Stimulated activated CD8-positive, alpha-beta memory T cell treated with anti-CD3 and anti-CD28 coated beads, Interleukin-15, amount 100 ng/mL, for 48 hours (primary cell): ENCODE data around the gene SLX4.

ENCODE experiments used
- DNase-seq, 2 donors: peaks; one replicate each; pipeline ENCODE4 v3.0.0-alpha.2; 2020; ENCODE audit warnings: low read depth in 2 of 2

The SLX4 gene

DNA sequence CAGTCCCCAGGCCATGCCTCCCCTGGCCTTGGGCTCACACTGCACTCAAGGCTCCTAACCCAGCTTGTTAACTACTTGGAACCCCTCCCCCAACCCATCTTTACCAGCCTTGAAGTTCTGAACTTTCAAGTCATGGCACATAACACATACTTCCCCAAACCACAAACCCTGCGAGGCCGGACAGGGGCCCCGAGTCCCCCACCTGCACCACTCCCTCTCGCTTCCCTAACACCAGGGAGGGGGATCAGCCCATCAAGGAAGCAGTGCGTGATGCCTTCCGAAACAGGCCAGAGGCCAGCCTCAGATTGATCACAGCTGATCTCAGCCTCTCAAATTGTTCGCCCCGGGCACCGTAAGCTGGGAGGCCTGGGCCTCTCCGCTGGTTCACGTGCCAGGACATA lies 31.2 kb downstream of the SLX4 start:
- no peak for DNase-seq

DNA sequence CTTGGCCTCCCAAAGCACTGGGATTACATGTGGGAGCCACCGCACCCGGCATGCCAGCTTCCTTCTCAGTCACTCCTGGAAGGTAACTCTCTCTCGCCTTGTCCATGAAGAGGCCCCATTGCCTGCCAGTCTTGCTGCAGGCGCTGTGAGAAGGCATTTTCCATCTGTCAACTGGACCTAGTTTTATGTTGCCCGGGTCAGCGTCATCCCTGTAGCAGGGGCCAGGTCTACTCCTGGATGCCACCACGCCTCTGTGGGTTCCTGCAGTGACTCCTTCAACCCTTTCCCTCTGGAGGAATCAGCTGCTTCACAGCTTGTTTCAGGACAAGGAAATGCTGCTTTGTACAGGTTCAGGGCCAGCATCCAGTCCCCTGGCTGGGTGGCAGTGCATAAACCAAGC lies 31.6 kb downstream of the SLX4 start:
- DNase-seq, result no peak

DNA sequence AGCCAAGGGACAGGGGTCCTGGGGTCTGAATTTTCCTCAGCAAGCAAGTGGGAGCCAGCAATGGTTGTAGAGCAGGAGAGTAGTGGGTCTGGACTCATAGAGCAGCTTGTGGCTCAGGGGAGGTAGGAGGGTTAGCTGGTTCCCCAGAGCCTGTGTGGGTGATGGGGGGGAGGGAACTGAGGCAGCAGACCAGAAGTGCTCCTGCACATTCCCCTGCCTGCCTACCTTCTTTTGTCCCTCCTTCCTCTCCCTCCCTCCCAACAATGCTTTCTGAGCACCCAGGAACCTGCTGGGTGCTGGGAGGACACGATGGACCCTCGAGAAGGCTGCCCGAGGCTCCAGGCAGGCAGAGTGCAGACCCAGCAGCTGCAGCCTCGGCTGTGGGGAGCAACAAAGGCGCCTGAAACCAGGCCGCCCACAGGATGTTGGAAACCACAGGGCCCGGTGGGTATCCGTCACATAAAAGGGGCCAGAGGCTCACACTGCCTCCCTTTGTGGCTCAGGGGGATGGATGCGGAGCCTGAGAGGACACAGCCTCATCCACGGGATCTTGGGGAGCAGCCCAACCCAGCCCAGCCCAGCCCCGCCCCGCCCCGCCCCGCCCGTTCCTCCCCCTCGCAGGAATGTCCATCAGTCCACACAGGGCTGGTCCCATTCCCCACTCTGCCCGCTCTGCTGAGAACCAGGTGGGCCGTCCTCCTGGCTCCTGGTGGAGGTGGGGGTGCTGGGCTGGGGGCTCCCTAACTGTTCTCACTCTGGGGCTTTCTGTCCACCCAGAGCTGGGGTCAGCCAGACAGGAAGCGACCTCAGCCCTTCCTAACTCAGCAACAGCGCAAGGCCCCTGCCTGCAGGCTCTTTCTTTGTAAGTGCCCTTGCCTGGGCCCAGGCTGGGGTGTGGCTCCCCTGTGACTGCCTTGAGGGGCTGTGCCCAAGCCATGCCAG lies 32.5 kb downstream of the SLX4 start:
- peak; percentile 70 to 74 for DNase-seq

DNA sequence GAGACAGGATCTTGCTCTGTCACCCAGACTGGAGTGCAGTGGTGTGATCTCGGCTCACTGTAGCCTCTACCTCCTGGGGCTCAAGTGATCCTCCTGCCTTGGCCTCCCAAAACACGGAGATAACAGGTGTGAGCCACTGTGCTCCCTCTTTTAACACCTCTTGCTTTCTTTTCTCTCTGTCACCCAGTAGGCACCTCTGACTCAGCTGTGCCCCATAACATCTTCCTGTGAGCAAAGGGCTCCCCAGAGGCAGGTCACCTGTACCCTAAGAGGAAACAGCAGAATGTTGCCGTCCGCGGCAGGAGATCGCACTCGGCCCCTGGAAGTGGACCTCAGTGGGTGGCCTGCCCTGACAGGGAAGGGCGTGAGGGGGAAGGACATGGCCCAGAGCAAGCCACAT lies 33.3 kb downstream of the SLX4 start:
- peak in 1 of 2 donors; percentile 34 for DNase-seq

DNA sequence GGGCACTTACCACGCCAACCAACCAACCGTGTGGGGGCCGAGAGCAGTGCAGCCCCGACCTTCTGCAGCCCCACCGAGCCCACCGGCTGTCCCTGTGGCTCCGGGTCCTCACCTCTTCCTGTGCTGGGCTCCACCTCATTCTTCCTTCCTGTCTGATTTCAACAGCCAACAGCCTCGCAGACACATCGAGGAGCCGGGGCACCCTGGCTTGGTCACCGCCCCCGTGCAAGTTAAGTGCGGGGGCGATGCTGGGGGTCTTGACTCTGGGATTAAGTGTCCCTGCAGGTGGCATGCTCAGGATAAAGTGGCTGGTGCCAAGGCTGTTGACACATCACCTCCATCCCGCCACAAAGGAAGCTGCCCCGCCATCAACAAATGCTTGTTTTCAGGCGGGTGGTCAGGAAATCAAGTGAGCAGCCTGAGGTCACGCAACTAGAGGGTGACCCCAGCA lies 34.1 kb downstream of the SLX4 start, which contains the start of gene NLRC3:
Gene NLRC3, minus strand, starts transcription at position 102 of the 451 bp plus-strand sequence. CDS start 12,367 bp downstream, outside the sequence.
- DNase-seq, result no peak

DNA sequence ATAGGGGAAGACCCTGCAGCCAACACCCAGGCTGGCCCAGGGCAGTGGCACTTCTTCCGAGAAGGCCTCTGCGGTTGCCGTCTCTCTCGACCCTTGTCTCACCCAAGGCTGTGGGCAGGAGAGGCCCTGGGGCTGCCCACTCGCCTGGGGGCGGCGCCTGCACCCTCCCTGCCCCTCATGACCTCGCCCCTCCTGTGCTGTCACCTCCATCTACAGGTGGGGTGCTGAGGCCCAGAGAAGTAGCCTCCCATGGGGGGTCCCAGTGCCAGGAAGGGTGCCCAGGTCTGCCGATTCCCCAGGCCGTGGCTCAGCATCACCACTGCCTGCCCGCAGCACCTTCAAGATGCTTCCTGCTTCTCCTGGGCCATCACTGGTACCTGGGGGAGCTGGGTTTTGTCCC lies 35.2 kb downstream of the SLX4 start:
- DNase-seq, result no peak

DNA sequence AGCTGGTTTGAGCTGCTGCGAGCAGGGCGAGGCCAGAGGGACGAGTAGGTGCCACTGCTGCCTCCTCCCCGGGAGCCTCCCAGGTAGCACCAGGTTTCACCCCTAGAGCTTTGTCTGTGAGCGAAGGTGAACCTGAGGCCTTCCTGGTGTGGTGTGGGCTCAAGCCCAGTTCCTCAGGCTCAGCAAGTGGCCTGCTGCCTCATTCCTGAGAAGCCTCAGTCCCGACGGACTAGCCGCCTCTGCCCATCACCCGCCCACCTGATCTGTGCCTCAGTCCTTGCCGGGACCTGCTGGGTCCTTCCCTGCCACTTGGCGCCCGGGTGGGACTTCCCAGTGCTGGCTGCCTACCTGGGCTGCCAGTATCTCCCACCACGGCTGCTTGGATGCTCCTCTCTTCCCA lies 35.9 kb downstream of the SLX4 start:
- no peak for DNase-seq

DNA sequence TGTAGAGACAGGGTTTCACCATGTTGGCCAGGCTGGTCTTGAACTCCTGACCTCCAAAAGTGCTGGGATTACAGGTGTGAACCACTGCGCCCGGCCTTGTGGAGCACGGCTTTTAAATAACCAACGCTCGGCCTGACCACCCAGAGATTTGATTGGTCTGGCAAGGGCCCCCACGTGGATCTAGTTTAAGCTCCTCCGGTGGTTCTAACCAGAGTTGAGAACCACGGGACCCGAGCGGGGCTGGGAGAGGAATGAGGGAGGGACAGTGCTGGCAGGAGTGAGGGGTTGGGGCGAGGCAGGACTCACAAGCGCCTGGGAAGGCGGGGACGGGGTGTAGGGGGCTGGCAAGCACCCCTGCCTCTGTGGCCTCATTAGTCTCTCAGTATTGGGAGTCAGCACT lies 37.2 kb downstream of the SLX4 start:
- no peak for DNase-seq

DNA sequence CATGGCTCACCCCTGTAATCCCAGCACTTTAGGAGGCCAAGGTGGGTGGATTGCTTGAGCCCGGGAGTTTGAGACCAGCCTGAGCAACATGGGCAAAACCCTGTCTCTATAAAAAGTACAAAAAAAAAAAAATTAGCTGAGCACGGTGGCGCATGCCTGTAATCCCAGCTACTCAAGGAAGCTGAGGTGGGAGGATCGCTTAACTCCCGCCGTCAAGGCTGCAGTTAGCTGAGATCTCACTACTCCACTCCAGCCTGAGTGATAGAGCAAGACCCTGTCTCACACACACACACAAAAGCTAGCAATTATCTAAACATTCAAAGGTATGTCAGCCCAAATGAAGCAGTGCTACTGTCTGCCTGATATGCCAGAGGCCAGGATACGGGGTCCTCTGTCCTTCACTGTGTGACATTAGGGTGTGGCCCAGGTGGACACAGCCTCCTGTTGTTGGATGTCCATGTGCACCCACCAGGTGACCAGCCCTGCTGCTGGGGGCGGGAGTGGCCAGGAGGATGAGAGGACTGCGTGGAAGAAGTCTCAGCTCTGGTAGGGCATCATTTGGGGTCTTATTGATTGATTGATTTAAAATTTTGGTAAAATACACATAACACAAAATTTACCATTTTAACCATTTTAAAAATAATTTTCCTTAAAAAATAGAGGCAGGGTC lies 38.1 kb downstream of the SLX4 start:
- no peak for DNase-seq

DNA sequence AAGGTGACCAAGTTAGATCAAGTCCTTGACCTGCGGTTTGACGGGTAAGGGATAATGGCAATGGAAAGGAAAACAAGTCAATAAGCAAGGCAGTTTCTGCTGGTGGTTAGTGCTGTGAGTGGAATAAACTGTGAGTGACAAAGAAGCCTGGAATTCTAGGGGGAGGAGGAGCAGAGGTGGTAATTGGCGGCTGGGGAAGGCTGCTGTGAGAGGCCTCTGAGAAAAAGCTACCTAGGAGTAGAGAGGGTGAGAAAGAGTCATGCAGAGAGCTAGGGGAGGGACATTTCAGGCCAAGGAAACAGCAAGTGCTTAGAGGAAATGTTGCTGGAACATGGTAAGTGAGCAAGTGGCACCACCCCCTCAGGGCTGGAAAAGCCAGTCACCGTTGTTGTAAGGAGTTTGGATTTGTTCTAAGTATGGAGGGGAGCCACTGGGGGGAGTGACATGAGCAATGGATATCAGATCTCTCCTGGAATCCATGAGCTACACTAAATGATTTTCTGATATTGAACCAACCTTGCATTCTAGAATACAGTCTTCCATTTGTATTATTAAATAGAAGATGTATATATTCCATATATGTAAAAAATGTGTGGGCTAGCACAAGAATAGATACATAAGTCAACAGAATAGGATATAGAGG lies 40.9 kb downstream of the SLX4 start:
- DNase-seq, result no peak

DNA sequence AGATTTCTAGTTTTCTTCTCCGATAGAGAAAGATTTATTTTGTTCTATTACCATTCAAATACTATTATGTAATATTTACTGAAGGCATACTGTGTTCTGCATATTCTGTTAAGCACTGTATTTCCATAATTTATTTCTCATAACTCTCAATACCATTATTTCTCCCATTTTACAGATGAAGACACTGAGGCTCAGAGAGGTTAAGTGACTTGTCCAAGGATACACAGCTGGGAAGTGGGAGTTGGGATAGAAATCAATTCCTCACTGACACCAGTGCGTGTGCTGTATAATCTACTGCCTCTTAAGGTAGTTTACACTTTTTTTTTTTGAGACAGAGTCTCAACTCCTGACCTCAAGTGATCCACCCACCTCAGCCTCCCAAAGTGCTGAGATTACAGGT lies 41.6 kb downstream of the SLX4 start:
- no peak for DNase-seq

DNA sequence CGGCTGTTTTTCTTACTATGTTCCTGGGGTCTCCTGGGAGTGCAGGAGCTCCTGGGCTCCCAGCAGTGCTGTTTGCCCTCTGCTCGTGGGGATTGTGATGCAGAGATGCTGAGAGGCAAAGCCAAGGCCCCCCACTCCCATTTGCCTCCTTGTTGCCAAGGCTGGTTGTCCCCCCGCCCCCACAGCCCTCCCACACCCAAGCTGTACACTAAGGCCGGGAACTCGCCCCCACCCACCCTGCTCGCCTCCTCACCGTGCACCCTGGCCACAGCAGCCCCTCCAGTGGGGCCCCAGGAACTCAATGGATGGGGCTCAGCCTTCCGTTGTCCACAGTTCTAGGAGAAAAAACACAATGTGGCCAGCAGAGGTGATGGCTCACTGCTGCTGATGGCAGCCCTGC lies 44.4 kb downstream of the SLX4 start:
- no peak for DNase-seq

DNA sequence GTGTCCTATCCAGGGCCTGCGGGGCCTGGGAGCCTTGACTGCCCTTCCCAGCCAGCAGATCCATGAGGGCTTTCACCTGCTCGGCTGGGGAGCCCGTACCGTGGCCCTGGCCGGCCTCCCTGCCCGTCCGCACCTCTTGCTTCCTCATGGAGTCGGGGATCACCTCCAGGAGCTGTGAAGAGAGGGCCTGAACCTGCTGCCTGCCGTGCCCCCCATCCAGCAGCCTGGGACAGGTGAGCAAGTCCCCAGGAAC lies 46.6 kb downstream of the SLX4 start:
- no peak for DNase-seq

DNA sequence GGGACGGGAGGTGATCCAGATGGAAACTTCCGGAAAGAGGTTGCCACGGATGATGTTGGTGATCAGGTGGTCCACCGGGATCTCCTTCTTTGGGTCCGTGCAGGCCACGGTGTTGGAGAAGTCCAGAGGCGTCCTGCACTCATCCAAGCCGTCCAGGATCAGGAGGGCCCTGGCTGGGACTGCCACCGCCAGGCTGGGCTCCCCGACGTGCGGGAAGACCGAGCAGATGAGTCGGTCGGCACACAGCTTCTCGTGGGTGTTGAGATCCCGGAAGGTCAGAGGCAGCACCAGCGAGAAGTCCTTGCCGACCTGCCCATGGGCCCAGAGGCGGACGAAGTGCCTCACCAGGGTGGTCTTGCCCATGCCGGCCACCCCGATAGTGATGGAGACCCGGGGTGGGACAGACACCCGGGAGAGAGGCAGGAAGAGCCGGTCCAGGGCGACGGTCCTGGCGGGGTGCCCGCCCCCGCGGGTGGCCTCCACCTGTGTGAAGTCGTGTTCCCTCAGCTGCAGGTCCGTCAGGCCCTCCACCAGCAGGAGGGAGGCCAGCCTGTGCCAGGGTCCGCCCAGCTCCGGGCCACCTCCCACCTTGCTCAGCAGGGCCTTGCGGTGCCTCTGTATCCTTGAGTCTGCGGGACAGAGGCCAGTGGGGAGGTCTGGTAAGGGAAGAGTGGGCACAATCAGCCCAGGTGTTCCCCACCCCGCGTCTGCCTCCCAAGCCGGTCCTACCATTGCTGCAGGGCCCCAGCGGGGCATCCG lies 47.1 kb downstream of the SLX4 start:
- no peak for DNase-seq

DNA sequence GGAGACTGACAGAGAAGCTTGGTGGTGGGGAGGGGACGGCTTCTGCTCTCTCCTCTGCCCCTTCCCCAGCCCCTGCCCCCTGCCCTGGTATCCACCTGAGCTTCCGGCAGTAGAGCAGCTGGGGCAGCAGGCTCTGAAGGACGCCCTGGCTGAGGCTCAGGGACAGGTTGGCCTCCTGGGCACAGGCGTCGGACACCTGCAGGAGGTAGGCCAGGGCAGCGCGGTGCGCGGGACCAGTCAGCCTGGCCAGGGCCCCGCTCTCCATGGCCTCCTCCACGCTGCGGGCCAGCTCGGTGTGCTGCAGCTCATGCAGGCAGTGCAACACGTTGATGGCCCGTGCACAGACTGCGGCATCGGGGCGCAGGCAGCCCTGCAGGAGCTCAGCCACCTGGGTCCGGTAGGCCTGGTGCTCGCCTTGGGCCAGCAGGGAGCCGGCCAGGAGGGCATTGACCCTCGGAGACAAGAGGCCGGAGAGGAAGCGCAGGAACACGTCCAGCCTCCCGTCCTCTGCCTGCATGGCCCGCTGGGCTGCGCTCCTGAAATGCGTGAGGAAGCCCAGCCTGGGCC lies 48.4 kb downstream of the SLX4 start:
- DNase-seq, result no peak

DNA sequence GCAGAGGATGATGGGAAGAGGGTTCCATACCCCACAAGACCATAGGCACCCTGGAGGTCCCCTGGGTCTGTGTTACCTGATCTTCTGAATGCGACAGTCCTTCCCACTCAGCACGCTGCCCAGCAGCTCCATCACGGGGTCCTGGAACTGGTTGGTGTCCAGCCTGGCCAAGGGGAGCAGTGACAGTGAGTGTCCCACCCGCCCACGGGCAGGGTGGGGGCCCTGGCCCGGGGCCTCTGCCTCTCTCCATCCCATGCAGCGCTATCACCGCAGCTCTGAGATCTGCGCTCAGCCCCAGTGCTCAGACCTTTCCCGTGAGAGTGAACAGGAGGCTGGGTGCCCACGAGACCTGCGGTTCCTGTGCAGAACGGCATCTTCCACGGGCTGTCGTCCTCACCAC lies 49.8 kb downstream of the SLX4 start:
- no peak for DNase-seq

DNA sequence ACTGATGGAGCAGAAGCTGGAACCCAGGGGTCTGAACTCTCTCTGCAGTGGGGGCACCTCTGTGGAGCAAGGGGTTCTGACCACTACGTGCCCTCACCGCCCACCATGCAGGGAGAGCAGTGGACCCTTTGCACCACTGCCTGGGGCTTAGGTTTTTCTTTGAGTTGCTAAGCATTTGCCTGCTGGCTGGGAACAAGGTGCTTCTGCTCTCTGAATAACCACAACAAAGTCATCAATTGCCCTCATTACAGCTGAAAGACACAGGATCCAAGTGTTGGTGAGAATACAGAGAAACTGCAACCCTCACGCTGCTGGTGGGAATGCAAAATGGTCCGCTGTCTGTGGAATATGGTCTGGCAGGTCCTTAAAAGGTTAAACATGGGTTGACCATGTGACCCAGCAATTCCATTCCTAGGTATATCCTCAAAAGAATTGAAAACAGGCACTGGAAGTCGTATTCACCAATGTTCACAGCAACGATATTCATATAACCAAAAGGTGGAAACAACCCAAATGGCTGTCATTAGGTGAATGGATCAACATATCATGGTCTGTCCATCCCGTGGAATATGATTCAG lies 57.0 kb downstream of the SLX4 start:
- no peak for DNase-seq

DNA sequence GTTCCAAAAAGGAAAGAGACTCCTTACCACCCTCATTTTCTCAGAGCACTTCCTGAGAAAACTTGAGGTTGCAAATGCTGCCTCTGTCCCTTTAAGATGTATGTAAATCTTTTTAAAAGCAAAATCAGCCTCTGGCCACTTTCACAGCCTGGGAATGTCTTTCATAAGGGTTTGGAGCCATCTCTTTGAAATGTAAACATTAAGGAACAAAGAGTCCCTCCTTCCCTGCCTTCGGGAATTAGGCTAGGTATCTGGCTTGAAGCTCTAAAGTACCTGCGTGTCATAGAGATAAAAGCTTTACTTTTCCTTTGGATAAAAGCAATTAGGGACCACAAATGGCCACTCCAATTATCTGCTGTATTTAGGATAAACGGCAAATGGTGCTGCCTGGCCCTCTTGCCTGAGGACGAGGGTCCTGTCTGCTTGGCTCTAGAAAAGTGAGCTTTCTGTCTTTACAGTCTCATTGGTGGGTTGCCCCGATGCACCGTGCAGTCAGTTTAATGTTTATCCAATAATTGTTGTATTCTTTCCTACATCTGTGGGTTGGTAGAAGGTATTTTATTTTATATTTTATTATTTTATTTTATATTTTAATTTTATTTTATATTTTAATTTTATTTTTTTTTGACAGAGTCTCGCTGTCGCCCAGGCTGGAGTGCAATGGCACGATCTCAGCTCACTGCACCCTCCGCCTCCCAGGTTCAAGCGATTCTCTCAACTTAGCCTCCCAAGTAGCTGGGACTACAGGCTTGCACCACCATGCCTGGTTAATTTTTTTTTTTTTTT lies 58.1 kb downstream of the SLX4 start:
- DNase-seq, result no peak

DNA sequence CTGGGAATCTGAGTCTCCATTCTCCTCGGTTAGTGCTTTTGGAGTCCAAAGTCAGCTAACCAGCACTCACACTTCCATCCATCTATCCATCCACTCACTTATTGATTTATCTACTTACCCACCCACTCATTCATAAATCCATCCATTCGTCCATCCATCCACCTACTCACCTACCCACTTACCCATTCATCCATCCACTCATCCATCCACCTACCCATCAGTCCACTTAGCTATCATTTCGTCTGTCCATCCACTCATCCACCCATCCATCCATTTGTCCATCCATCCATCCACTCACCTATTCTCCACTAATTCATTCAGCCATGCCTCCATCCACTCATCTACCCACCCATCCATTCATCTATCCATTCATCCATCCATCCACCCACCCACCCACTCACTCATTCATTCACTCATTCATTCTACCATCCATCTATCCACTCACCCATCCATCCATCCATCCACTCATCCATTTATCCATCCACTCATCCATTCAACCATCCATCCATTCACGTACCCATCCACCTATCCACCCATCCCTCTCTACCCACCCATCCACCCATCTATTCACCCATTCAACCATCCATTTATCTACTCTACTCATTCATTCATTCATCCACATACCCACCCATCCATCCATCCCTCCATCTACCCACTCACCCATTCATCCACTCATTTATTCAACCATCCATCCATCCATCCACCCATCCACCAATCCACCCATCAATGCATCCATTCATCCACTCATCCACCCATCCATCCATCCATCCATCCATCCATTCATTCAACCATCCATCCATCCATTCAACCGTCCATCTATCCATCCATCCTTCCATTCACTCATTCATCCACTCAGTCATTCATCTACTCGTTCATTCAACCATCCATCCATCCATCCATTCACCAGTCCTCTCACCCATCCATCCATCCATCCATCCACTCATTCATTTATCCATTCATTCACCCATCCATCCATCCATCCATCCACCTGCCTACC lies 60.3 kb downstream of the SLX4 start:
- DNase-seq, result no peak
